ENCODE results near the gene CEACAM18.

DNA sequence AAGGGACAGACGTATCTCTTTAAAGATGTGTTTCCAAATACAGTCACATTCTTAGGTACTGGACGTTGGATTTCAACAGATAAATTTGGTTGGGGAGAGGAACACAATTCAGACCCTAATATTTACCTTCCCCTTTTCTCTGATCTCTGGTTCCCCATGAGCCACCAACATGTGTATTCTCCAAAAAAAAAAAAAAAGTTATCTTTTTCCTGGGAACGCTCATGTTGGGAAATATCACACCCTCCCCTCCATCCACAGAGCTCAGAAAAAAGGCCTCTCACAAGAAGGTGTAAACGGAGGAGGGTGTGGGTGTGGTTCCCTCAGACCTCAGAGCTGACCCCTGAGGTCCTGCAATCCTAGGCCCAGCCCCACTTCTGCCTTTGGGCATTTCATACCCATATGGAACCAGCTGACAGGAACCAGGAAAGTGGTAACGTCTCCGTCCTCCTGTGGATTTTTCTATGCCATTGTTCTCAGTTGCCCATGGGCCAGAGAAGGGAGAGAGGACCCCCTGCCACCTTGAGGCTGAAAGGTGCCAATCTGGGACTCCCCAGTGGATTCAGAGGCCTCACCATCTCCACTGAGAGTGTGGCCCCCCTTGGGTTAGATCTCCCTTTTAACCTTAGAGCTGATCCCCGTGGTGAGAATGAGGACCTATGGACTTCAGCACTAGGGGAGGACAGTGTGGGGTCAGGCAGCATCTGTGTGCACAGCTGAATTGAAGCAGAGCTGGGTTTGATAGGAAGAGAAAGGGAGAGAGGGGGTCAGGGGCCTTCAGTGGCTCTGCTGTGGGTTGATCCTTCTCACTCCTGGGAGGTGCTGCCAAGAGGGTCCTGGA, 31.7 kb downstream of the CEACAM18 start:
- no peak for TF ChIP-seq TAF1 (IDR thresholded peaks at IDR 0.05; ENCODE audit: borderline replicate concordance, insufficient read depth, low read length)
- no peak for TF ChIP-seq POLR2AphosphoS5 (IDR thresholded peaks at IDR 0.05; ENCODE audit: low read depth, low read length)
- TF ChIP-seq SIN3A (IDR thresholded peaks at IDR 0.05; ENCODE audit: borderline replicate concordance, insufficient read depth, low read length) = no peak
- TF ChIP-seq, protein P1, sequence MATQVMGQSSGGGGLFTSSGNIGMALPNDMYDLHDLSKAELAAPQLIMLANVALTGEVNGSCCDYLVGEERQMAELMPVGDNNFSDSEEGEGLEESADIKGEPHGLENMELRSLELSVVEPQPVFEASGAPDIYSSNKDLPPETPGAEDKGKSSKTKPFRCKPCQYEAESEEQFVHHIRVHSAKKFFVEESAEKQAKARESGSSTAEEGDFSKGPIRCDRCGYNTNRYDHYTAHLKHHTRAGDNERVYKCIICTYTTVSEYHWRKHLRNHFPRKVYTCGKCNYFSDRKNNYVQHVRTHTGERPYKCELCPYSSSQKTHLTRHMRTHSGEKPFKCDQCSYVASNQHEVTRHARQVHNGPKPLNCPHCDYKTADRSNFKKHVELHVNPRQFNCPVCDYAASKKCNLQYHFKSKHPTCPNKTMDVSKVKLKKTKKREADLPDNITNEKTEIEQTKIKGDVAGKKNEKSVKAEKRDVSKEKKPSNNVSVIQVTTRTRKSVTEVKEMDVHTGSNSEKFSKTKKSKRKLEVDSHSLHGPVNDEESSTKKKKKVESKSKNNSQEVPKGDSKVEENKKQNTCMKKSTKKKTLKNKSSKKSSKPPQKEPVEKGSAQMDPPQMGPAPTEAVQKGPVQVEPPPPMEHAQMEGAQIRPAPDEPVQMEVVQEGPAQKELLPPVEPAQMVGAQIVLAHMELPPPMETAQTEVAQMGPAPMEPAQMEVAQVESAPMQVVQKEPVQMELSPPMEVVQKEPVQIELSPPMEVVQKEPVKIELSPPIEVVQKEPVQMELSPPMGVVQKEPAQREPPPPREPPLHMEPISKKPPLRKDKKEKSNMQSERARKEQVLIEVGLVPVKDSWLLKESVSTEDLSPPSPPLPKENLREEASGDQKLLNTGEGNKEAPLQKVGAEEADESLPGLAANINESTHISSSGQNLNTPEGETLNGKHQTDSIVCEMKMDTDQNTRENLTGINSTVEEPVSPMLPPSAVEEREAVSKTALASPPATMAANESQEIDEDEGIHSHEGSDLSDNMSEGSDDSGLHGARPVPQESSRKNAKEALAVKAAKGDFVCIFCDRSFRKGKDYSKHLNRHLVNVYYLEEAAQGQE (IDR thresholded peaks at IDR 0.05; ENCODE audit: insufficient read depth in 1 of 2, low read depth in 2 of 2, low read length in 2 of 2) = no peak
